Measurements from ENCODE around the gene KIF3B. TPM values are rescaled to one million over a fixed set of nuclear protein-coding genes. Genes with fewer than 3 reads are reported as not detected.
"Not testable (repeated sequence)": the region's sequence is repeated elsewhere in the genome, so short reads cannot be mapped to it uniquely, and the experiment has no call there.

Gene KIF3B
- total and polyA plus RNA-seq, 5 donors, result 5.2 to 21.1 (median 13.6) TPM

GRCh38 chr20:32282461-32282860 lies 5.0 kb downstream of the KIF3B start:
- no peak overlapping the region for H3K27ac ChIP-seq (ENCODE audit: low read length)
- H3K9me3 ChIP-seq (ENCODE audit: control insufficient read depth, low read length), result no peaks in the 10 kb centered on the region
- H3K4me3 ChIP-seq (ENCODE audit: low read length), result no peak overlapping the region
- DNase-seq (peak; percentile 25 to 68 (median 63)), ATAC-seq (peak; percentile 60 to 75)
- H3K27me3 ChIP-seq (ENCODE audit: control insufficient read depth, insufficient read depth), result no peaks in the 10 kb centered on the region
- WGBS, result 49% methylated on average over 4 of the region's 4 CpGs
- intact Hi-C loops (cut with DNase I), result no loop called here
- H3K4me1 ChIP-seq (ENCODE audit: control insufficient read depth, insufficient read depth, low read length), result no peaks in the 10 kb centered on the region

- intact Hi-C loops (cut with DNase I), result no loop called here
- no peaks in the 10 kb centered on the region for H3K4me1 ChIP-seq (ENCODE audit: control insufficient read depth, insufficient read depth, low read length)
- DNase-seq (no peak), ATAC-seq (no peak)
- WGBS, result 51% methylated on average over 3 of the region's 3 CpGs
- H3K9me3 ChIP-seq (ENCODE audit: control insufficient read depth, low read length), result no peaks in the 10 kb centered on the region
- H3K4me3 ChIP-seq (ENCODE audit: low read length), result no peak overlapping the region
- peak overlapping the region; percentile 67 for H3K27ac ChIP-seq (ENCODE audit: low read length)
- no peaks in the 10 kb centered on the region for H3K27me3 ChIP-seq (ENCODE audit: control insufficient read depth, insufficient read depth)
Observed at GRCh38 chr20:32285082-32285620, 7.7 kb downstream of the KIF3B start.

- ATAC-seq, result peak; percentile 22 to 72
- H3K4me3 ChIP-seq (ENCODE audit: low read length), result no peak overlapping the region
- H3K9me3 ChIP-seq (ENCODE audit: control insufficient read depth, low read length), result no peaks in the 10 kb centered on the region
- H3K4me1 ChIP-seq (ENCODE audit: control insufficient read depth, insufficient read depth, low read length), result no peaks in the 10 kb centered on the region
- WGBS, result 41% methylated on average over 4 of the region's 4 CpGs
- H3K27ac ChIP-seq (ENCODE audit: low read length), result peak overlapping the region; percentile 67
- DNase-seq, result no peak
- intact Hi-C loops (cut with DNase I), result no loop called here
- no peaks in the 10 kb centered on the region for H3K27me3 ChIP-seq (ENCODE audit: control insufficient read depth, insufficient read depth)
Observed at GRCh38 chr20:32285621-32286371, 8.3 kb downstream of the KIF3B start.

GRCh38 chr20:32287231-32287638 lies 9.8 kb downstream of the KIF3B start:
- DNase-seq (no peak), ATAC-seq (no peak)
- 95% methylated on average over 6 of the region's 6 CpGs for WGBS
- Histone ChIP-seq H3K4me1 (ENCODE audit: control insufficient read depth, insufficient read depth, low read length) (no peaks in the 10 kb centered on the region), H3K4me3 (ENCODE audit: low read length) (no peak overlapping the region), H3K27me3 (ENCODE audit: control insufficient read depth, insufficient read depth) (no peaks in the 10 kb centered on the region), H3K27ac (ENCODE audit: low read length) (no peak overlapping the region), H3K9me3 (ENCODE audit: control insufficient read depth, low read length) (no peaks in the 10 kb centered on the region)
- intact Hi-C loops (cut with DNase I), result no loop called here

GRCh38 chr20:32288225-32288849 lies 10.9 kb downstream of the KIF3B start:
- DNase-seq, result no peak
- ATAC-seq, result no peak
- no peaks in the 10 kb centered on the region for H3K4me1 ChIP-seq (ENCODE audit: control insufficient read depth, insufficient read depth, low read length)
- H3K4me3 ChIP-seq (ENCODE audit: low read length), result no peak overlapping the region
- 73% methylated on average over 6 of the region's 6 CpGs for WGBS
- no peaks in the 10 kb centered on the region for H3K9me3 ChIP-seq (ENCODE audit: control insufficient read depth, low read length)
- H3K27me3 ChIP-seq (ENCODE audit: control insufficient read depth, insufficient read depth), result no peaks in the 10 kb centered on the region
- intact Hi-C loops (cut with DNase I), result no loop called here
- no peak overlapping the region for H3K27ac ChIP-seq (ENCODE audit: low read length)

- H3K9me3 ChIP-seq (ENCODE audit: control insufficient read depth, low read length); ATAC-seq; H3K4me3 ChIP-seq (ENCODE audit: low read length); intact Hi-C loops (cut with DNase I); H3K27me3 ChIP-seq (ENCODE audit: control insufficient read depth, insufficient read depth); DNase-seq; H3K27ac ChIP-seq (ENCODE audit: low read length); H3K4me1 ChIP-seq (ENCODE audit: control insufficient read depth, insufficient read depth, low read length): not testable (repeated sequence)
- 95% methylated on average over 4 of the region's 4 CpGs for WGBS
Observed at GRCh38 chr20:32289299-32289660, 11.8 kb downstream of the KIF3B start.

GRCh38 chr20:32289661-32290431 lies 12.4 kb downstream of the KIF3B start:
- 93% methylated on average over 15 of the region's 15 CpGs for WGBS

GRCh38 chr20:32291166-32291565 lies 13.7 kb downstream of the KIF3B start:
- H3K27me3 ChIP-seq (ENCODE audit: control insufficient read depth, insufficient read depth), result no peaks in the 10 kb centered on the region
- no peak for DNase-seq
- 99% methylated on average over 1 of the region's 1 CpG for WGBS
- ATAC-seq, result no peak
- H3K4me3 ChIP-seq (ENCODE audit: low read length), result no peak overlapping the region
- no peaks in the 10 kb centered on the region for H3K4me1 ChIP-seq (ENCODE audit: control insufficient read depth, insufficient read depth, low read length)
- no peaks in the 10 kb centered on the region for H3K9me3 ChIP-seq (ENCODE audit: control insufficient read depth, low read length)
- intact Hi-C loops (cut with DNase I), result no loop called here
- H3K27ac ChIP-seq (ENCODE audit: low read length), result no peak overlapping the region

More at GRCh38 chr20:32289661-32290431, 12.4 kb downstream of the KIF3B start:
- ATAC-seq (no peak), DNase-seq (no peak)
- H3K27me3 ChIP-seq (ENCODE audit: control insufficient read depth, insufficient read depth), result no peaks in the 10 kb centered on the region
- no peak overlapping the region for H3K4me3 ChIP-seq (ENCODE audit: low read length)
- no peaks in the 10 kb centered on the region for H3K9me3 ChIP-seq (ENCODE audit: control insufficient read depth, low read length)
- H3K4me1 ChIP-seq (ENCODE audit: control insufficient read depth, insufficient read depth, low read length), result no peaks in the 10 kb centered on the region
- no peak overlapping the region for H3K27ac ChIP-seq (ENCODE audit: low read length)
- intact Hi-C loops (cut with DNase I), result no loop called here

GRCh38 chr20:32292548-32292947 lies 15.1 kb downstream of the KIF3B start:
- Histone ChIP-seq H3K4me3 (ENCODE audit: low read length) (no peak overlapping the region), H3K27ac (ENCODE audit: low read length) (no peak overlapping the region), H3K27me3 (ENCODE audit: control insufficient read depth, insufficient read depth) (no peaks in the 10 kb centered on the region), H3K4me1 (ENCODE audit: control insufficient read depth, insufficient read depth, low read length) (peaks cover 4% of the 10 kb centered on the region), H3K9me3 (ENCODE audit: control insufficient read depth, low read length) (no peaks in the 10 kb centered on the region)
- 96% methylated on average over 8 of the region's 8 CpGs for WGBS
- ATAC-seq (no peak), DNase-seq (no peak)
- intact Hi-C loops (cut with DNase I), result no loop called here

GRCh38 chr20:32294071-32294470 lies 16.6 kb downstream of the KIF3B start:
- DNase-seq (no peak), ATAC-seq (no peak)
- Histone ChIP-seq H3K27me3 (ENCODE audit: control insufficient read depth, insufficient read depth) (no peaks in the 10 kb centered on the region), H3K4me1 (ENCODE audit: control insufficient read depth, insufficient read depth, low read length) (peaks cover 4% of the 10 kb centered on the region), H3K4me3 (ENCODE audit: low read length) (no peak overlapping the region), H3K27ac (ENCODE audit: low read length) (no peak overlapping the region), H3K9me3 (ENCODE audit: control insufficient read depth, low read length) (no peaks in the 10 kb centered on the region)
- intact Hi-C loops (cut with DNase I), result no loop called here
- 56% methylated on average over 4 of the region's 4 CpGs for WGBS

- DNase-seq (no peak), ATAC-seq (no peak)
- Histone ChIP-seq H3K27ac (ENCODE audit: low read length) (no peak overlapping the region), H3K27me3 (ENCODE audit: control insufficient read depth, insufficient read depth) (no peaks in the 10 kb centered on the region), H3K9me3 (ENCODE audit: control insufficient read depth, low read length) (no peaks in the 10 kb centered on the region), H3K4me3 (ENCODE audit: low read length) (no peak overlapping the region), H3K4me1 (ENCODE audit: control insufficient read depth, insufficient read depth, low read length) (peaks cover 4% of the 10 kb centered on the region)
- 53% methylated on average over 6 of the region's 6 CpGs for WGBS
- intact Hi-C loops (cut with DNase I), result no loop called here
Observed at GRCh38 chr20:32296412-32296811, 19.0 kb downstream of the KIF3B start.

All from right cardiac atrium (tissue), 5 donors.